Measurements from ENCODE around the gene PSMA5.

- TF ChIP-seq POLR2AphosphoS5 (IDR thresholded peaks at IDR 0.05) (no peak), CTCF (IDR thresholded peaks at IDR 0.05; ENCODE audit: poor library complexity, severe bottlenecking) (no peak), RAD21 (conservative IDR thresholded peaks at IDR 0.05) (no peak), EP300 (conservative IDR thresholded peaks at IDR 0.05; ENCODE audit: poor library complexity, severe bottlenecking) (no peak), MXI1 (conservative IDR thresholded peaks at IDR 0.05; ENCODE audit: poor library complexity, severe bottlenecking) (no peak), SMC3 (conservative IDR thresholded peaks at IDR 0.05; ENCODE audit: poor library complexity) (no peak)
These were observed 43.0 kb downstream of the PSMA5 start for GRCh38 chr1:109383087-109383779.

All from neural cell (in vitro differentiated cells).